CD4-positive, alpha-beta T cell treated with Interleukin-4 for 1 hour (primary cell): ENCODE measurements around the gene MRPL1.
"Not testable (repeated sequence)": the region's sequence is repeated elsewhere in the genome, so short reads cannot be mapped to it uniquely, and the experiment has no call there.

Source experiments
- DNase-seq, 2 donors: peaks; one replicate each; pipeline ENCODE4 v3.0.0-alpha.2; 2020 to 2022

Gene MRPL1

DNA sequence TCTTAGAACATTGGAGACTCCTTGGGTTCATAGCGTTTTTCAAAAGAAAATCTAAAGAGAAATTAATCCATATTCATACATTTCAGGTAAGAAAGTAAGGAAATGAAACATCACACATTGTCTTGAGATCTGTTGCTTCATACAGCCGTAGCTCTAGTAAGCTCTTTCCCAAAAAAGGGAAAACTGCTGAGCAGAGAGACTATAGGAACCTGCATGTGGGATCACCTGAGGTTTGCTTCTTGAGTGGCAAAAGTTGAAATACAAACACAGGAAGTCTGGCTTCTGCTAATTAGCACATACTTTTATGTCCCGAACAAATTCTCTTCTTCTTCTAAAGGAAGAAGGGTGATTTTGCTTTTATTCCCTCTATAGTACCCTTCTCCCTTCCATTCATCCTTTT lies 57.7 kb downstream of the MRPL1 start:
- no peak for DNase-seq

DNA sequence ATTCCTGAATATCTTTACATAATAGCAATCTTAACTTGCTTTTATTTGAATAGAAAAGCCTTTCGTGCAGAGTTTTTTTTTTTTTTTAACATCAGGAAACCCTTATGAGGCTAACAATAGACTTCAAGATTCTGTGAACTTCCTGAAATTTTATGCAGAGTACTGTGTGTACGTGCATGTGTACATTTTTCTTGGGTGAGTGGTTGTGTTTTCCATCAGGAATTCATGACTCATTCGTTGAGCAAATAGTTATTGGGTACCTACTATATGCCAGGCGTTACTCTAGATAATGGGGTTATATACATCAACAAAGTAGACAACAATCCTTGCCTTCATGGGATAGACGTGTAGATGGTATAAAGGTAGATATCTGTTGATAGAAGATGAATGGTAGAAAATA lies 59.1 kb downstream of the MRPL1 start:
- DNase-seq: no peak

DNA sequence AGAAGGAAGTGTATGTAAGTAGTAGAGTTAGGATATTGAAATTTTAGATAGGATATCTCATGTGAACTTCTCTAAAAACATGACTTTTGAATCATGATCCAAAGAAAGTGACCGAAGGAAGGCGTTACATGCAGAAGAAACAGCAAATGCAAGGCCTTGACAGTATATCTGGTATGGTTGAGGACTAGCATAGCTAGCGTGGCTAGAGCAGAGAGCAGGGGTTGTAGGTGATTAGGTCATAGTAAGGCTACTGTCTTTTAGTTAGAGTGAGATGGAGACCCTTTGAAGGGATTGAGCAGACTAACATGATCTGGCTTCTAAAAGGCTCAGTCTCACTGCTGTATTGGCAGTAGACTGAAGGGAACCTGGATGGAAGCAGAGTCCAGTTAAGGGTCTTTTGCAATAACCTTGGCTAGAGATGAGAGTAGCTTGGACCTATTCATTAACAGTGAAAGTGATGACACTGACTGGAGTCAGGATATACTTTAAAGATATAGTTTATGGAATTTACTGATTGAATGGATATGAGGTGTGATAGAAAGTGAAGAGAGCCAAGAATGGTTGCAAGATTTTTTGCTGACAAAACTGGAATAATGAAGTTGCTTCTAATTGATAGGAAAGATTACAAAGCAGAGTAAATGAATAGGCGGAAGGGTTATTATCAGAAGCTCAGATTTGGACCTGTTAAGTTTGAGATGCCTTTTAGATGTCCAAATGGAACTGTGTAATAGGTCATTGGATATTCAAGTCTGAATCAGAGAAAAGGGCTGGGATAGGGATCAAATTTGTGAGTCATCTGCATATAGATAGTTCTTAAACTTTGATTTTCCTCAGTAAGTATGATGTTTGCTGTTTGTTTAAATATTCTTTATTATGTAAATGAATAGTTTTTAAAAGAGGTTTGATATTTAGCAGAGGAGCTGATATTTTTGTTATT lies 59.8 kb downstream of the MRPL1 start:
- DNase-seq: no peak

DNA sequence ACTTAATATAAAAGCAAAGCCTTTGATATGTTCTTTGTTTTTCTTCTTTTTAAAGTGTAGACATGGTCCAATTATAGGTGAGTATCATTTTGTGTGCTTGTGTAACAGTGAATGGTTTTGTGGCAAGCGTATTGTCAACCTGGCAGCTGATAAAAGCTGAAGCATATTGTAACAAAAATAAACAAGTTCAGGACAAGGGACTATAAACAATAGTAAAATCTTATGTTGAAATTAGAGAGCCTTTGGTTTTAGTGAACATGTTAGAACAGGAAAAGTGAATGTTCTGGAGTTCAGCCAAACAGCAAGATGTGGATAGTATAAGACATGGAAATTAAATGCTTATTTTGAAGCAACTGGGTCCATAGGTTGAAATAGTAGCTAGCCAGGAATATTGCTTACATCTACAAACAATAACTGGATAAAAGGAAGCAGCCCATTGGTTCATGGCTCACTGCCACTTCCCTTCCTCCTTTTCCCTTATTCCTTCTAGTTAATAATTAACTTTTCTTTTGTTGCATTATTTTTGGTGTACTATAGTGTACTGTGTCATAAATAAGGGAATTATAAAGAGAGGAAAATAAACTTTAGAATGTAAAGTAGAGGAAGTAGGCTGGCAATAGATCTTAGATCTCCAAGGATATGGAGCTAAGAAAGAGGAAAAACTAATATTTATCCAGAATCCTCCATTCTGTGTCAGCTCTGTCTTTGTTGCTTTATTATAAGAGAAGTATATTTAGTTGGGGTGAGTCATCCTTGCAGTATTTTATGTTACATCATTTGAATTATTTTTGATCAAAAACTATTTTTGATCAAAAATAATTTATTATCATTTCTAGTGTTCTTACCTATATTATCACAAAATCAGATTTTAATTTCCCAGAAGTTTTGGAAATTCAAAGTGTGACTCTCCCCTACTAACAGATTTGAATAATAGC lies 65.6 kb downstream of the MRPL1 start:
- no peak for DNase-seq

DNA sequence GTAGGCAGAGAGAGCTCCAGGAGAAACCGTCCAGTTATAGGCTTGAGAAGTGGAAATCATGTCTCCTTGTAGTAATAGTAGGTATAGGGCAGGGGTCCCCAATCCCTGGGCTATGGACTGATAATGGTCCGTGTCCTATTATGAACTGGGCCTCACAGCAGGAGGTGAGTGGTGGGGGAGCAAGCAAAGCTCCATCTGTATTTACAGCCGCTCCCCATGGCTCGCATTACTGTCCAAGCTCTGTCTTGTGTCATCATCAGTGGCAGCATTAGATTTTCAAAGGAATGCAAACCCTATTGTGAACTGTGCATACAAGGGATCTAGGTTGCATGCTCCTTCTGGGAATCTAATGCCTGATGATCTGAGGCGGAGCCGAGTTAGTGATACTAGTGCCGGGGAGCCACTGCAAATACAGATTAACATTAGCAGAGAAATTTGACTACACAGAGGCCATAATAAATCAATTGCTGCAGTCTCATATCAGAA lies 67.6 kb downstream of the MRPL1 start:
- no peak for DNase-seq

DNA sequence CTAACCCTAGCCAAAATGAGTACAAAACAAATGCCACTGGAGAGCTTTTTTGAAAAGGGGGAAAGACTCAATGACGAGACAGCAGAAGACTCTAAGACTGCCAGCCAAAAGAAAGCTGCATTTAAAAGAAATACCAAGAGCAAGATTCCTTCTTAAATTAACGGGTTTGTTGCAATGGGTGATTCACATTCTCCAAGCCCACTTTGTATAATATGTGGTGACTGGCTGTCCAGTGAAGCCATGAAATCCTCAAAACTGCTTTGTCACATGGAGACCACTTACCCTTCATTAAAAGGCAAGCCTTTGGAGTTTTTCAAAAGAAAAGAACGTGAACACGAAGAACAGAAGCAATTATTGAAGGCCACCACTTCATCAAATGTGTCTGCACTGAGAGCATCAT lies 68.2 kb downstream of the MRPL1 start:
- no peak for DNase-seq

DNA sequence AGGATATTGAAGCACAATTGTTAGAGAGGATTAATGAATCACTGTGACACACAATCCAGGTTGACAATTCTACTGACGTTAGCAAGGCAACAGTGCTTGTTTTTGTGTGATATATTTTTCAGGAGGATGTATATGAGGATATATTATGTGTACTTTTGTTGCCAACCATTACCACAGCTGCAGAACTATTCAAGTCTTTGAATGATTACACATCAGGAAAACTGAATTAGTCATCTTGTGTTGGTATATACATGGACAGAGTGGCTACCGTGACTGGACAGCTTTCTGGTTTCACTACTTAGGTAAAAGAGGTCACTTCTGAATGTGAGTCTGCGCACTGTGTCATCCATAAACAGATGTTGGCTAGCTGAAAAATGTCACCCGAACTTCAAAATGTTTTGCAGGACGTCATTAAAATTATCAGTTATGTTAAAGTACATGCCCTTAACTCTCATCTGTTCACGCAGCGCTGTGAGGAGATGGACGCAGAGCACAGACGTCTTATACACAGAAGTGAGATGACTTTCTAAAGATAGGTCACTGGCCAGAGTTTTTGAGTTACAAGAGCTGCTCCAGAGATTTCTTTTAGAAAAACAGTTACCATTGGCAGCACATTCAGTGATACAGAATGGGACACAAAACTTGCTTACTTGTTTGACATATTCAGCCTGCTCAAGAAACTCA lies 69.0 kb downstream of the MRPL1 start:
- DNase-seq: no peak

DNA sequence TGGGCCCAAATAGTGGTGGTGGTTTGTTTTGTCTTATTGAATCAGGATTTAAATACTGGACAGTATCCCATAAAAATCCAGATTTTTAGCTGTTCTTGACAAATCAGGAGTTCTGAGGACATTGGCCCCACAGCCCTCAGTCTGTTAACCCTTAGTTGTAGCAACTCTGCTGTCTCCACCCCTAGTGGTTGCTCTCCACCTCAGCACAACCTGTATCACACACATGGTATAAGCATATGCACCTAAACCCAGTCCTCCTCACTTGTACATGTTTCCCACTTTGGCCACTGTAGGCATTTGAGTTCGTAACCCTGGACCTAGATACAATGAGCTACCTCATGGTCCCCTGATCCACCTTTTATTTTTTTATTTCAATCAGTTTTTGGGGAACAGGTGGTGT lies 75.9 kb downstream of the MRPL1 start:
- DNase-seq: no peak

DNA sequence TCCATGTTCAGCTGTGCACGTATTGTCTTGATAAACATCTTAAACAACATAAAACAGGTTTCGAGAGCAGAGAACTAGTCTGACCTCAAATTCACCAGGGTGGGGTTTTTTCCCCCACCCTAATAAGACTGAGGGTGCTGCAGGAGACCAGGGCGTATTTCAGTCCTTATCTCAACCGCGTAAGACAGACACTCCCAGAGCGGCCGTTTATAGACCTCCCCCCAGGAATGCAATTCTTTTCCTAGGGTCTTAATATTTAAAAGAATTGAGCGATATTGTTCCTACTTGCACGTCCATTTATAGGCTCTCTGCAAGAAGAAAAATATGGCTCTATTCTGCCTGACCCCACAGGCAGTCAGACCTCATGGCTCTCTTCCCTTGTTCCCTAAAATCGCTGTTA lies 83.3 kb downstream of the MRPL1 start:
- not testable (repeated sequence) for DNase-seq

DNA sequence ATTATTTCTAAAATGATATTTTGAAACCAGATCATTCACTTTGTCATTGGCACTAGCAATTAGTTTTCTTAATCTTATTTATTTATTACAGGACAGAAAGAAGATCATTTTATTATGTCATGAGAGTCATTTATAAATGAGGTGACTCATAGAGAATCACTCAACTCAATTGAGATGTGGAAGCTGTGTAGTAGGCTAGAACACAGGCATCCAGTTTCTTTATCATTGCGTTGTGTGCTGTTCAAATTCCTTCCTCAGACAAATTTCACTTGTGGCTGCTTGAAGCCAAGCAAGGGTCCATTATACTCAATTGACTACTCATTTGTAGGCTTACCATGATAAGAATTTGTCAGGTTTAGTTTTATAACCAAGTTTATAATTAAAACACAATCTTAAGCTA lies 87.6 kb downstream of the MRPL1 start:
- no peak for DNase-seq

DNA sequence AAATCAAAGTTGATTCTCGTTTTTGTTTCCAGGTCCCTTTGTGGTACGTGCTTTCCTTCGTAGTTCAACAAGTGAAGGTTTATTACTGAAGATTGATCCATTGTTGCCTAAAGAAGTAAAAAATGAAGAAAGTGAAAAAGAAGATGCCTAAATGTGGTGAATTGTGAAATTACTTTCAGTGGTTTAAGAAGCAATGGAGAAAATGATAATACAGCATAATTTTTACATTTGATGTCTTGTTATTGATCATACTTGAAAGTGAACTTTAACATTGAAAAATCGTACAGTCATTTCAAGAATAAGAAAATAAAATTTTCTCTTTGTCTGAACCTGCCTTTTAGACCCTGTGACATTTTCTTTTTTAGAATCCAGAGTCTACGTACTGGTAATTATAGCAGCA lies 89.8 kb downstream of the MRPL1 start:
- DNase-seq: no peak

DNA sequence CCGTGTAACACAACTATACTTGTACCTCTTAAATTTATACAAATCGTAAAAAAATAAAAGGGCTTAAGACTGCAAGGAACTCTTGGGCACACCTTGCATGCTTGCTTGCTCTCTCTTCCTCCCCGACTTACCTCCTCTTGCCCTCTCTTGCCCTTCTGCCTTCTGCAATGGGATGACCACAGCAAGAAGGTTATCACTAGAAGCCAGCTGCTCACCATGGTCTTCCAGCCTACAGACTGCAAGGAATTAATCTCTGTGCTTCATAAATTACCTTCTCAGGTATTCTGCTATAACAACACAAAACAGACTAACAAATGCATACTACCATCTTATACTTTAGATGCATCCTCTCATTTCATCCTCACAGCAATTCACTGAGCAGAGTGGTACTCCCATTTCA lies 92.1 kb downstream of the MRPL1 start:
- no peak for DNase-seq

DNA sequence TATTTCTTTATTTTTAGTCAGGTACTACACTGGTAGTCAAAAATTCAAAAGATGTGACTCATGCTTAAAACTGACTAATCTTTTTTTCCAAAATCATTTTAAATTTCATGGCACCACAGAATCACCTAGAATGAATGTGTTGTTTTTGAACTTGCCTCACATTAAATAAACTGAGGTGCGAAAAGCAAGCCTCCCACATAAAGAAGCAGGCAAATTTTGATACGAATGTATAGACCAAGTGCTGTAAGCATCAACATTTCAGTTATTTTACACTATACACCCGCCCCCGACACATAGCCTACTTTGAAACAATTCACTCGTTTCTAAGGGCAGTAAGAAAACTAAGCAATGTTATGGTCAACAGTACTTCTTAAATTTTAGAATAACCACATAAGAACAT lies 94.3 kb downstream of the MRPL1 start:
- DNase-seq: no peak

DNA sequence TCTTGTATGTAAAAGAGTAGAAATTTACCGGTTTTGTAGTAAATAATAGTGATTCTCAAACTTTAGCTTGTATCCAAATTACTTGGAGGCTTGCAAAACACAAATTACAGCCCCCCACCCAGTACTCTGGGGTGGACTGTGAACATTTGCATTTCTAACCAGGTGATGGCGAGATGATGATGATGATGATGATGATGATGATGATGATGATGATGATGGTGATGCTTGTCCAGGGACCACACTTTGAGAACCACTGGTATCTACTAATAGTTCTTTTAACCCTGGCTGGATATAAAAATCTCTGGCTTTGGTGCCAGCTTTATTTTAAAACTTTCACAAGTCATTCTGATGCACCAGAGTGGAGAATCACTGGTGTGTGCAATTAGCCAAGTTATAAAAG lies 96.3 kb downstream of the MRPL1 start:
- no peak for DNase-seq

DNA sequence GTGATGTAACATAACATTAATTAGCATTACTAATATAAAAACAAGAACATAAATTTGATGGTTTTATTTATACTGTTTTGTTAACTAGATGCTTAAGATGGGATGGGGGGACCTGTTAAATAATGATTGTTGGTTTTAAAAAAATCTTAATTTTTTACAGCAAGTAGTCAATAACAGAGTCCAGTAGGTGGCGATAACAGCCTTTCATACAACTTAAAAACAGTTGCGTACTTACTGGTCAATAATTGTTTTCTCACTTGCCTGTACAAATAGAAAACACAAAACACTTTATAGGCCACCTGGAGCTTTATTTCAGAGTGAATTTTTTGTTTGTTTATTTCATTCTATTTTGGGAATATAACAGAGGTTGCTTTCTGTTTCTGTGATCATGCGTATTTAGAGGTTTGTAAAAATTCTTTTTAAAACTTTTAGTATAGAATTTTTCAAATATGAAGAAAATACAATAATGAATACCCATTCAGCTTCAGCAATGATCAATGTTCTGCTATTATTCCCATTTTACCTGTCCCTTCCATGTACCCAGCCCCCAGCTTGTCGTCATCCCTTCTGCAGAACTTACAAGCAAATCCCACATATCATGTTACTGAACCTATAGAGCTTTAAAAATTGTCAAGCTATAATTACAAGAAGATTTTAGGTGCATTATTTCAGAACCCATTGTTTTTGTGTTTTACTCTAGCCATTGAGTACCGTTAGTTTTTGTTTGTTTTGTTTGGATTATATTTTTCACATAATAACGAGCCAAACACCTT lies 97.1 kb downstream of the MRPL1 start:
- peak in 1 of 2 donors; percentile 35 for DNase-seq

DNA sequence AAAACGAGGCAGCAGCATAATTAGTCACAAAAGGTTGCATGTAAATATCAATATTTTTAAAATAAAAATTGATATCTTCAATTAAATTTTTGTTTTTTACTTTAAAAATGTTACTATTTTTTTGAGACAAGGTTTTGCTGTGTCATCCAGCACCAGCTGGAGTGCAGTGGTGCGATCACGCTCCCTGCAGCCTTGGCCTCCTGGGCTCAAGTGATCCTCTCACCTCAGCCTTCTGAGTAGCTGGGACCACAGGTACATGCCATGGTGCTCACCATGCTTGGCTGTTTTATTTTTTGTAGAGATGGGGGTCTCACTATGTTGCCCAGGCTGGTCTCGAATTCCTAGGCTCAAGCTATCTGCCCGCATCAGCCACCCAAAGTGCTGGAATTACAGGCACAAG lies 97.7 kb downstream of the MRPL1 start:
- no peak for DNase-seq

DNA sequence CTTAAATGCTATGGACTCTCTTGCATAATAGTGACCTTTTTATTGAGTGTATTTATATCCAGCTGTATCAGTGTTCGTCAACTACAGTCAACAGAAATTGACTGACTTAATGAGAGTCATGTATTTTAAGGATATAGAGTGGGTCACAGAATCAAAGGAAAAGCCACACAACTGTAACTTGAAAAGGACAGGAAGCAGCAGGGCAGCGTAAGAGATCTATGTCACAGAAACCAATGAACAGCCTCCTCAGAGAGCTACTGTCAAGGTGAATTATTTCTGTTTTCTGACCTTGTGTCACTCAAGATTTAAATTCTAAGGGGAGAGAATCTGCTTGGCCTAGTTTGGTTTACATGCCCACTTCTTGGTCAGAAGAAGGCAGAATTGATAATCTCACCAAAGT lies 100.4 kb downstream of the MRPL1 start:
- no peak for DNase-seq

DNA sequence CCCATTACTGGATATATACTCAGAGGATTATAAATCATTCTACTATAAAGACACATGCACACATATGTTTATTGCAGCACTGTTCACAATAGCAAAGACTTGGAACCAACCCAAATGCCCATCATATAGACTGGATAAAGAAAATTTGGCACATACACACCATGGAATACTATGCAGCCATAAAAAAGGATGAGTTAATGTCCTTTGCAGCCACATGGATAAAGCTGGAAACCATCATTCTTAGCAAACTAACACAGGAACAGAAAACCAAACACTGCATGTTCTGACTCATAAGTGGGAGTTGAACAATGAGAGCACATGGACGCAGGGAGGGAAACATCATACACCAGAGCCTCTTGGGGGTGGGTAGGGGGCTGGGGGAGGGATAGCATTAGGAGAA lies 111.0 kb downstream of the MRPL1 start:
- not testable (repeated sequence) for DNase-seq

DNA sequence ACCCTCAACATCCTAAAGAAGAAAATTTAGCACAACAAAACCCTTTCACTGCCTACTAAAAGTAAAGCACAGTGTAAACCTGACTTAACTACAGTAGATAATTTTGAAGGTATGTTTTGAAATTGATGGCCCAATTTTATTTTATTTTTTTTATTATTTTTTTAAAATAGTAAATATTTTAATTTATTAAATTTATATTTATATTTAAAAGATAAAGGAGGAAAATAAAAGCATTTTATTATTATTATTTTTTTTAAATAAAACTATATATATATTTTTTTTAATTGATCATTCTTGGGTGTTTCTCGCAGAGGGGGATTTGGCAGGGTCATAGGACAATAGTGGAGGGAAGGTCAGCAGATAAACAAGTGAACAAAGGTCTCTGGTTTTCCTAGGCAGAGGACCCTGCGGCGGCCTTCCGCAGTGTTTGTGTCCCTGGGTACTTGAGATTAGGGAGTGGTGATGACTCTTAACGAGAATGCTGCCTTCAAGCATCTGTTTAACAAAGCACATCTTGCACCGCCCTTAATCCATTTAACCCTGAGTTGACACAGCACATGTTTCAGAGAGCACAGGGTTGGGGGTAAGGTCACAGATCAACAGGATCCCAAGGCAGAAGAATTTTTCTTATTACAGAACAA lies 120.4 kb downstream of the MRPL1 start:
- DNase-seq: not testable (repeated sequence)

DNA sequence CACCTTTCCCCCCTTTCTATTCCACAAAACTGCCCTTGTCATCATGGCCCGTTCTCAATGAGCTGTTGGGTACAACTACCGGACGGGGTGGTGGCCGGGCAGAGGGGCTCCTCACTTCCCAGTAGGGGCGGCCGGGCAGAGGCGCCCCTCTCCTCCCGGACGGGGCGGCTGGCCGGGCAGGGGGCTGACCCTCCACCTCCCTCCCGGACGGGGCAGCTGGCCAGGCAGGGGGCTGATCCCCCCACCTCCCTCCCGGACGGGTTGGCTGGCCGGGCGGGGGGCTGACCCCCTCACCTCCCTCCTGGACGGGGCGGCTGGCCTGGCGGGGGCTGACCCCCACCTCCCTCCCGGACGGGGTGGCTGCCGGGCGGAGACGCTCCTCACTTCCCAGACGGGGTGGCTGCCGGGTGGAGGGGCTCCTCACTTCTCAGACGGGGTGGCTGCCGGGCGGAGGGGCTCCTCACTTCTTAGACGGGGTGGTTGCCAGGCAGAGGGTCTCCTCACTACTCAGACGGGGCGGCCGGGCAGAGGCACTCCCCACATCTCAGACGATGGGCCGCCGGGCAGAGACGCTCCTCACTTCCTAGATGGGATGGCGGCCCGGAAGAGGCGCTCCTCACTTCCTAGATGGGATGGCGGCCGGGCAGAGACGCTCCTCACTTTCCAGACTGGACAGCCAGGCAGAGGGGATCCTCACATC lies 121.1 kb downstream of the MRPL1 start:
- DNase-seq: not testable (repeated sequence)

DNA sequence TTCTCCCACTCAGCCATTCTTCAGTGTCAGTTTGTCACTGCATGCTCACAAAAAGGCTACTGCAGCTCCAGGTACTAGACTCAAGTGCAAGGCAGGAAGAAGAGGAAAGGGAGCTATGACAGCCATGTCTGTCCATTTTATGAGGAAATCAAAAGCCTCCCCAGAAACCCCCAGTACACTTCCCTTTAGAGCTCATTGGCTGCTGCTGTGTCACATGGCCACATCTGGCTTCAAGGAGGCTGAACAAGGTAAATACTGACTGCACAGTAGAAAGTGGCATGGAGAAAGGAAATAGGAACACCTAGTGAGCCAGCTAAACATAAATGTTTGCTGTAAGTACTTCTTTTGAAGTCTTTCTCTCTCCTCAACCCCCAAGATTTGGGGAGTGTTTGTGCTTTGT lies 127.3 kb downstream of the MRPL1 start:
- DNase-seq: no peak
